Prostate gland (tissue), 2 donors: Measurements from ENCODE around the gene PRSS21. TPM values are rescaled to one million over a fixed set of nuclear protein-coding genes. Genes with fewer than 3 reads are reported as not detected.

Source experiments
- DNase-seq: peaks from one replicate; pipeline ENCODE4 v3.0.0-alpha.2; 2019; ENCODE audit warnings: low spot score
- H3K27ac ChIP-seq, 2 donors: fragments of 200-600 bp; sonication (generic); 2 replicates each; pipeline ENCODE4 v1.5.1; 2017 to 2019
- H3K27me3 ChIP-seq: fragments of 200-600 bp; sonication (generic); replicated peaks from 2 replicates; pipeline ENCODE4 v1.5.1; 2019; ENCODE audit not compliant: insufficient read depth
- H3K36me3 ChIP-seq, 2 donors: fragments of 200-600 bp; sonication (generic); 1 replicate in 1 of 2; 2 replicates in 1 of 2; pipeline versions ENCODE4 v1.5.1 to v1.8.1; 2017 to 2019
- H3K4me1 ChIP-seq: fragments of 200-600 bp; sonication (generic); replicated peaks from 2 replicates; pipeline ENCODE4 v1.5.1; 2019
- H3K4me3 ChIP-seq, 2 donors: fragments of 200-600 bp; sonication (generic); 2 replicates each; pipeline ENCODE4 v1.5.1; 2017 to 2019
- H3K9me3 ChIP-seq: fragments of 200-600 bp; sonication (generic); 2 replicates; pipeline ENCODE4 v1.5.1; 2017
- POLR2A ChIP-seq: fragments of 450-650 bp; IDR thresholded peaks from one replicate; pipeline ENCODE4 v1.6.1; 2016; ENCODE audit warnings: antibody characterized with exemption, mild to moderate bottlenecking
- POLR2AphosphoS5 ChIP-seq: sonication (generic); formaldehyde crosslinking; IDR thresholded peaks from one replicate; pipeline ENCODE4 v1.6.1; 2017; ENCODE audit warnings: antibody characterized with exemption
- WGBS: methylation state at CpG from one replicate; pipeline ENCODE4 v1.1.5; 2018; 5-methylcytosine and 5-hydroxymethylcytosine counted together
- intact Hi-C: fragments of 100-400 bp; cut with DNase I; formaldehyde crosslinking; loops from one replicate; pipeline ENCODE4 v1.14.2; 2022
- total RNA-seq, 2 donors: library from RNA; depleted of rRNA; stranded (reverse); fragments of >200 nt; gene quantifications; one replicate each; pipeline ENCODE4 v1.1.0, GENCODE V29; 2016
- TF ChIP-seq, protein P1 (sequence below), 4 experiments: fragments of 200-600 bp in 2 of 4; fragments of 450-650 bp in 2 of 4; sonication (generic) in 2 of 4; IDR thresholded peaks; 1 replicate in 3 of 4; 2 replicates in 1 of 4; pipeline ENCODE4 v1.5.1; 2016 to 2019; ENCODE audit warnings: antibody characterized with exemption in 4 of 4, mild to moderate bottlenecking in 2 of 4, moderate library complexity in 2 of 4

PRSS21 gene
- 10 to 100 TPM; 33.5 to 50.6 TPM for total RNA-seq

GRCh38 chr16:2816751-2817339, at the start of gene PRSS21:
Gene PRSS21, plus strand, starts transcription at chr16:2817237. Its CDS starts 32 bp downstream, at chr16:2817269.
- 64% methylated on average over 28 of the region's 28 CpGs for WGBS
- H3K27me3 ChIP-seq, result no peaks in the 10 kb centered on the region

GRCh38 chr16:2767891-2768290, 49.1 kb upstream of the PRSS21 start:
- H3K27me3 ChIP-seq, result no peaks in the 10 kb centered on the region
- no peak for DNase-seq
- no peak overlapping the region for H3K27ac ChIP-seq
- H3K36me3 ChIP-seq, result peaks cover 36 to 72% of the 10 kb centered on the region in 2 donors
- TF ChIP-seq POLR2AphosphoS5 (no peak), POLR2A (no peak)
- TF ChIP-seq, protein P1, sequence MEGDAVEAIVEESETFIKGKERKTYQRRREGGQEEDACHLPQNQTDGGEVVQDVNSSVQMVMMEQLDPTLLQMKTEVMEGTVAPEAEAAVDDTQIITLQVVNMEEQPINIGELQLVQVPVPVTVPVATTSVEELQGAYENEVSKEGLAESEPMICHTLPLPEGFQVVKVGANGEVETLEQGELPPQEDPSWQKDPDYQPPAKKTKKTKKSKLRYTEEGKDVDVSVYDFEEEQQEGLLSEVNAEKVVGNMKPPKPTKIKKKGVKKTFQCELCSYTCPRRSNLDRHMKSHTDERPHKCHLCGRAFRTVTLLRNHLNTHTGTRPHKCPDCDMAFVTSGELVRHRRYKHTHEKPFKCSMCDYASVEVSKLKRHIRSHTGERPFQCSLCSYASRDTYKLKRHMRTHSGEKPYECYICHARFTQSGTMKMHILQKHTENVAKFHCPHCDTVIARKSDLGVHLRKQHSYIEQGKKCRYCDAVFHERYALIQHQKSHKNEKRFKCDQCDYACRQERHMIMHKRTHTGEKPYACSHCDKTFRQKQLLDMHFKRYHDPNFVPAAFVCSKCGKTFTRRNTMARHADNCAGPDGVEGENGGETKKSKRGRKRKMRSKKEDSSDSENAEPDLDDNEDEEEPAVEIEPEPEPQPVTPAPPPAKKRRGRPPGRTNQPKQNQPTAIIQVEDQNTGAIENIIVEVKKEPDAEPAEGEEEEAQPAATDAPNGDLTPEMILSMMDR (IDR thresholded peaks at IDR 0.05), result no peak
- H3K4me1 ChIP-seq, result no peaks in the 10 kb centered on the region
- intact Hi-C loops, result no loop called here
- no peak overlapping the region for H3K4me3 ChIP-seq
- no peaks in the 10 kb centered on the region for H3K9me3 ChIP-seq
- 67% methylated on average over 14 of the region's 14 CpGs for WGBS

More at GRCh38 chr16:2816751-2817339, at the start of gene PRSS21:
- no peak within 1 kb of the TSS for H3K27ac ChIP-seq
- no peaks in the 10 kb centered on the region for H3K9me3 ChIP-seq
- intact Hi-C loops, result no loop called here
- no peaks in the 10 kb centered on the region for H3K36me3 ChIP-seq
- TF ChIP-seq POLR2AphosphoS5, result no peak
- TF ChIP-seq POLR2A, result no peak
- TF ChIP-seq, protein P1 (IDR thresholded peaks at IDR 0.05), result peak in 1 of 4 experiments; percentile 42
- H3K4me3 ChIP-seq, result peak within 1 kb of the TSS in 1 of 2 donors; percentile 13
- DNase-seq, result no peak
- H3K4me1 ChIP-seq, result no peaks in the 10 kb centered on the region

DNA sequence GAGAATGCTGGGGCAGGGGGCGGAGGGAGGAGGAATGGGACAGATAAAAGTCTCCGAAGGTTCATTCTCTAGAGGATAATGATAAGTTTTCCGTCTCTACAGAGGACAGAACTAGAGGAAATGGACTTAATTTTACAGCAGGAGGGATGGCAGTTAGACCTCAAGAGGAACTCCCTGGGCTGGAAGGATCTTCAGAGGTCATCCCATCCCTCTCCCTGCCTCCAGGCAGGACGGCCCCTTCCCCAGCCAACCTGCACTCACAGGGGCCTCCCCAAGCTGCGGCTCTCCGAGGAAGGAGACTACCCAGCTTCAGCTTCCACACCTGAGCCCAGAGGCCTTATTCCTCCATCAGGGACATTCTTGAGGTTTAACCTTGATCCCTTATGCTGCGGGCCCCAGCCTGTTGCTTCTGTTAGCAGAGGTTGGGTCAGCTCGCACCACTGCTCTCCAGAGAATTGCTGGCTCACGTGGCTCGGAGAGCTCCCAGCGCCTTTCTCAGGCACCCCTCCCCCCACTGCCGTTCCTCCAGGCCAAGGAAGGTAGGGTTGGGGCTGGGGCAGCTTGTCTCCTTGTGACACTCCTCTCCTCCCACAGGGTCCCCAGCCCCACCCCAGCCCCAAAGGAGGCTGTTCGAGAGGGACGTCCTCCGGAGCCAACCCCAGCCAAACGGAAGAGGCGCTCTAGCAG, 48.5 kb upstream of the PRSS21 start:
- intact Hi-C loops, result no loop called here
- DNase-seq, result no peak

GRCh38 chr16:2769100-2769529, 47.9 kb upstream of the PRSS21 start:
- 83% methylated on average over 11 of the region's 11 CpGs for WGBS
- Histone ChIP-seq H3K4me1 (no peaks in the 10 kb centered on the region), H3K4me3 (no peak overlapping the region), H3K27ac (no peak overlapping the region), H3K27me3 (no peaks in the 10 kb centered on the region), H3K9me3 (no peaks in the 10 kb centered on the region), H3K36me3 (peaks cover 33 to 60% of the 10 kb centered on the region in 2 donors)
- no peak for DNase-seq
- intact Hi-C loops, result no loop called here
- TF ChIP-seq POLR2A (no peak), POLR2AphosphoS5 (no peak)
- TF ChIP-seq, protein P1 (IDR thresholded peaks at IDR 0.05), result no peak

More for the DNA sequence above, 48.5 kb upstream of the PRSS21 start:
- Histone ChIP-seq H3K9me3 (no peaks in the 10 kb centered on the region), H3K4me1 (no peaks in the 10 kb centered on the region), H3K36me3 (peaks cover 33 to 65% of the 10 kb centered on the region in 2 donors), H3K27ac (no peak overlapping the region), H3K4me3 (no peak overlapping the region), H3K27me3 (no peaks in the 10 kb centered on the region)
- 74% methylated on average over 17 of the region's 17 CpGs for WGBS
- no peak for TF ChIP-seq POLR2A
- TF ChIP-seq, protein P1 (IDR thresholded peaks at IDR 0.05), result no peak
- no peak for TF ChIP-seq POLR2AphosphoS5

- WGBS, result 67% methylated on average over 14 of the region's 14 CpGs
- Histone ChIP-seq H3K36me3 (peaks cover 33 to 57% of the 10 kb centered on the region in 2 donors), H3K9me3 (no peaks in the 10 kb centered on the region), H3K27ac (no peak overlapping the region), H3K4me3 (no peak overlapping the region), H3K4me1 (no peaks in the 10 kb centered on the region), H3K27me3 (no peaks in the 10 kb centered on the region)
- intact Hi-C loops, result no loop called here
- no peak for DNase-seq
- TF ChIP-seq, protein P1 (IDR thresholded peaks at IDR 0.05), result no peak
- TF ChIP-seq POLR2A (no peak), POLR2AphosphoS5 (no peak)
These were observed 47.4 kb upstream of the PRSS21 start for GRCh38 chr16:2769675-2770056.
